ENCODE measurements around the gene PRXL2C.

GRCh38 chr9:96665789-96666188, 10.7 kb upstream of the PRXL2C start:
- no peak for TF ChIP-seq TAF1 (IDR thresholded peaks at IDR 0.05; ENCODE audit: low read depth)
- no peak for TF ChIP-seq MAX (IDR thresholded peaks at IDR 0.05)

Data from Ishikawa (cell line).